ENCODE results near the gene TPCN1. TPM values are rescaled to one million over a fixed set of nuclear protein-coding genes. Genes with fewer than 3 reads are reported as not detected.

The TPCN1 gene
- polyA plus RNA-seq, 1 experiment = 10.9 TPM

DNA sequence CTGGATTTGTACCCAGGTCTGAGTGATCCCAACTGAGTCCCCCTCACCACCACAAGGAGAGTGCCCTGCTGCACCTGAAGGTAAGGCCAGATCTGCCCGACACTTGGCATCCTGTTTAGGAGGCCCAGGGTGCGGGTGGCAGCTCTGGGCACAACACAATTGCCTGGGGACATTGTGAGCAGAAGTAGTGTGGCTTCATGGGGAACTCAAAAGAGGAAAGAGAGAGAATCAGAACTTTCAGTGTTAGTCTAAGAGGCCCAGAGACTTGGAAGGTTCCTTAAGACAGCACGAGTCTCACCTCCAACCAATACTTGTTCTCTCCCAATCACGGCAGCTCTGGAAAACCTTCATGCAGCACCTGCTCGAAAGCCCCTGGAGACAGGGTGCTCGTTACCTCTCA, 120.3 kb downstream of the TPCN1 start:
- no peak for DNase-seq (ENCODE audit: low read depth, low spot score)
- no peak overlapping the region for H3K4me3 ChIP-seq (ENCODE audit: low read depth, low read length)
- H3K9me3 ChIP-seq (ENCODE audit: control insufficient read depth, insufficient read depth, low read length) = no peaks in the 10 kb centered on the region
- POLR2A ChIA-PET = no interaction called here
- TF ChIP-seq, protein P1, sequence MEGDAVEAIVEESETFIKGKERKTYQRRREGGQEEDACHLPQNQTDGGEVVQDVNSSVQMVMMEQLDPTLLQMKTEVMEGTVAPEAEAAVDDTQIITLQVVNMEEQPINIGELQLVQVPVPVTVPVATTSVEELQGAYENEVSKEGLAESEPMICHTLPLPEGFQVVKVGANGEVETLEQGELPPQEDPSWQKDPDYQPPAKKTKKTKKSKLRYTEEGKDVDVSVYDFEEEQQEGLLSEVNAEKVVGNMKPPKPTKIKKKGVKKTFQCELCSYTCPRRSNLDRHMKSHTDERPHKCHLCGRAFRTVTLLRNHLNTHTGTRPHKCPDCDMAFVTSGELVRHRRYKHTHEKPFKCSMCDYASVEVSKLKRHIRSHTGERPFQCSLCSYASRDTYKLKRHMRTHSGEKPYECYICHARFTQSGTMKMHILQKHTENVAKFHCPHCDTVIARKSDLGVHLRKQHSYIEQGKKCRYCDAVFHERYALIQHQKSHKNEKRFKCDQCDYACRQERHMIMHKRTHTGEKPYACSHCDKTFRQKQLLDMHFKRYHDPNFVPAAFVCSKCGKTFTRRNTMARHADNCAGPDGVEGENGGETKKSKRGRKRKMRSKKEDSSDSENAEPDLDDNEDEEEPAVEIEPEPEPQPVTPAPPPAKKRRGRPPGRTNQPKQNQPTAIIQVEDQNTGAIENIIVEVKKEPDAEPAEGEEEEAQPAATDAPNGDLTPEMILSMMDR (IDR thresholded peaks at IDR 0.05; ENCODE audit: low read depth, low read length) = no peak
- H3K27me3 ChIP-seq (ENCODE audit: control insufficient read depth, insufficient read depth, low read length) = peaks cover 10% of the 10 kb centered on the region
- no peak overlapping the region for H3K27ac ChIP-seq (ENCODE audit: low read depth, low read length)
- CTCF ChIA-PET = no interaction called here

DNA sequence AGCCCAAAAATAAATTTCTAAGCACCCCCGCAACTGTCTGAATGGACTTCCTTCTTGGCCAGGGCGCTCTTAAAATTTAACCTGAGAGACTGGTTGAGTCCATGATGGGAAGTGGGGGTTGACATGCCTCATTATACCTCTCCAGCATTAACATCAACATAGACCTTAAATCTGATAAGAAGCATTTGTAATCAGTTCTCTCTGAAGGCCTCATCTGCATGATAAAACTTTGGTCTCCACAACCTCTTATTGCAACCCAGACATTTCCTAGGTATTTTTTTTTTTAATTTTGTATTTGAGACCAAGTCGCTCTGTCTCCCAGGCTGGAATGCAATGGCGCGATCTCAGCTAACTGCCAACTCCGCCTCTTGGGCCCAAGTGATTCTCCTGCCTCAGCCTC, 124.1 kb downstream of the TPCN1 start:
- Histone ChIP-seq H3K27ac (ENCODE audit: low read depth, low read length) (no peak overlapping the region), H3K27me3 (ENCODE audit: control insufficient read depth, insufficient read depth, low read length) (peaks cover 11% of the 10 kb centered on the region), H3K4me3 (ENCODE audit: low read depth, low read length) (no peak overlapping the region), H3K9me3 (ENCODE audit: control insufficient read depth, insufficient read depth, low read length) (no peaks in the 10 kb centered on the region)
- CTCF ChIA-PET = no interaction called here
- POLR2A ChIA-PET = no interaction called here
- DNase-seq (ENCODE audit: low read depth, low spot score) = no peak
- TF ChIP-seq, protein P1 (IDR thresholded peaks at IDR 0.05; ENCODE audit: low read depth, low read length) = no peak

DNA sequence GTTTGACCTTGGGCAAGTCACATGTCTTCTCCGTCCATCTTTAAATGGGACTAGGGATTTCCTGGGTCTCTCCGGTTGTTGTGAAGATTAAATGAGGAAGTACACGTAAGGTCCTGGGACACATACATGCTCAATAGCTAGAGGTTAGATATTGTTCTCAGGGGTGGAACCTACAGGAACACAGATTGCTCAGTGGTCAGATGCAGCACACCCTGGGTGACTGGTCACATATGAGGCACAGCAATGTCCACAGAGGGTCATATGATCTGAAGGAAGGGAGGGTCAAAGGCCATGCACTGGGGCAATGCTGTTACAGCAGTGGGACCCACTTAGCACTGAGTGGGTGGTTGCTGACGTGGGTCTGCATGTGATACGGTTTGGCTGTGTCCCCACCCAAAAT, 125.1 kb downstream of the TPCN1 start:
- ChIA-PET CTCF (no interaction called here), POLR2A (interaction anchor here (0.8 kb wide), 1 partner anchor 100 kb away, joined by 3 read pairs; no protein-coding TSS in a partner anchor)
- DNase-seq (ENCODE audit: low read depth, low spot score) = no peak
- H3K4me3 ChIP-seq (ENCODE audit: low read depth, low read length) = no peak overlapping the region
- TF ChIP-seq, protein P1 (IDR thresholded peaks at IDR 0.05; ENCODE audit: low read depth, low read length) = no peak
- H3K27me3 ChIP-seq (ENCODE audit: control insufficient read depth, insufficient read depth, low read length) = peaks cover 12% of the 10 kb centered on the region
- no peaks in the 10 kb centered on the region for H3K9me3 ChIP-seq (ENCODE audit: control insufficient read depth, insufficient read depth, low read length)
- no peak overlapping the region for H3K27ac ChIP-seq (ENCODE audit: low read depth, low read length)

DNA sequence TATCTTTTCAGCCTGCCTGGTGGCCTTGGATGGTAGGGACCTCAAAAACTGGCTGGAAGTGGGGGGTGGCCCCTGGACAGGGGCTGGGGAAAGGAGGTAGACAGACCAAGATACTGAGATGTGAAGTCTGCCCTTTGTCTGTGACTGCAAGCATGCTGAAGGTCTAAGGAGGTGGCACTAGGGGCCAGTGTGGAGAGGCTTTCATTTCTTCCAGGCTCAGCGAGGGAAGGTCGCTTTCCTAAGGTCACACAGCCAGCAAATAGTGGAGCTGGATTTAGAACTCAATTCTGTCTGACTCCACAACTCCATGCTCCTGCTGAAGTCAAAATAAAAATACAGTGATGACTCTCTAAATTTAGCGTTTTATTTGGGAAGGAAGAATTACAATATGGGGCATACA, 125.8 kb downstream of the TPCN1 start:
- CTCF ChIA-PET = interaction anchor here (1.6 kb wide), 1 partner anchor 20 kb away, joined by 4 read pairs; no protein-coding TSS in a partner anchor
- H3K9me3 ChIP-seq (ENCODE audit: control insufficient read depth, insufficient read depth, low read length) = no peaks in the 10 kb centered on the region
- no peak overlapping the region for H3K27ac ChIP-seq (ENCODE audit: low read depth, low read length)
- H3K4me3 ChIP-seq (ENCODE audit: low read depth, low read length) = no peak overlapping the region
- POLR2A ChIA-PET = no interaction called here
- peaks cover 7% of the 10 kb centered on the region for H3K27me3 ChIP-seq (ENCODE audit: control insufficient read depth, insufficient read depth, low read length)
- no peak for DNase-seq (ENCODE audit: low read depth, low spot score)
- TF ChIP-seq, protein P1 (IDR thresholded peaks at IDR 0.05; ENCODE audit: low read depth, low read length) = no peak

DNA sequence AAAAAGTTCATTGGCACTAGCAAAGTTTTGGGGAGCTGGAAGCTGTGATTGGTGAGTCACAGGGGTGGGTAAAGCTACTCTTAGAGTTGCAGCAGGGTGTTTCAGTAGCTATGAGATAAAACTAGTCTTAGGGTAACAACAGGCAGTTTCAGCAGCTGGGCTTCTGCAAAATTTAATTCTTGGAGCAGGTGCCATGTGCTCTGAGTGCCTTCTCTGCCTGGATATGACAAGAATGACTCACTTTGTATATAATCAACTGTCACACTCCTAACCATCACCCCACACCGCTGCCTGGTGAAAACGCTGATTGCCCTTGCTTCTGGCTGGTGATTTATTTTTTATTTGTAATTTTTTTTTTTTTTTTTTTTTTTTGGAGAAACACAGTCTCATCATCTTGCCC, 126.6 kb downstream of the TPCN1 start:
- no peak overlapping the region for H3K27ac ChIP-seq (ENCODE audit: low read depth, low read length)
- TF ChIP-seq, protein P1 (IDR thresholded peaks at IDR 0.05; ENCODE audit: low read depth, low read length) = no peak
- DNase-seq (ENCODE audit: low read depth, low spot score) = no peak
- ChIA-PET POLR2A (interaction anchor here (0.5 kb wide), 1 partner anchor 22 kb away, joined by 4 read pairs; no protein-coding TSS in a partner anchor), CTCF (interaction anchor here (1.6 kb wide), 1 partner anchor 21 kb away, joined by 4 read pairs; no protein-coding TSS in a partner anchor)
- H3K4me3 ChIP-seq (ENCODE audit: low read depth, low read length) = no peak overlapping the region
- peaks cover 7% of the 10 kb centered on the region for H3K27me3 ChIP-seq (ENCODE audit: control insufficient read depth, insufficient read depth, low read length)
- no peaks in the 10 kb centered on the region for H3K9me3 ChIP-seq (ENCODE audit: control insufficient read depth, insufficient read depth, low read length)

Small RNA genes lying within 50 kb of the gene (small RNA-seq; reads per million reads assigned to genes)
- gene MIR6762 (ENCODE audit: insufficient read length, low read depth) = not detected
- gene RF00019 (ENCODE audit: insufficient read length, low read depth) = not detected

Other genes starting within 250 kb of the TPCN1 start
- gene OAS2, start 242.9 kb upstream of the TPCN1 start, polyA plus RNA-seq (2011; rRNA removed) = 0.12 and 0.21 TPM in 2 replicates
- gene DTX1, start 164.7 kb upstream of the TPCN1 start, polyA plus RNA-seq (2011; rRNA removed) = 0.05 and 0.25 TPM in 2 replicates
- not detected in 2 replicates for gene RASAL1, start 85.7 kb upstream of the TPCN1 start, polyA plus RNA-seq (2011; rRNA removed)
- not detected in 2 replicates for gene CFAP73, start 71.7 kb upstream of the TPCN1 start, polyA plus RNA-seq (2011; rRNA removed)
- 26.9 and 32.1 TPM in 2 replicates for gene DDX54, start 36.0 kb upstream of the TPCN1 start, polyA plus RNA-seq (2011; rRNA removed)
- 9.0 and 11.3 TPM in 2 replicates for gene RITA1, start 35.7 kb upstream of the TPCN1 start, polyA plus RNA-seq (2011; rRNA removed)
- 12.1 and 17.2 TPM in 2 replicates for gene SLC8B1, start 113.6 kb downstream of the TPCN1 start, polyA plus RNA-seq (2011; rRNA removed)
- 16.0 and 32.7 TPM in 2 replicates for gene PLBD2, start 137.1 kb downstream of the TPCN1 start, polyA plus RNA-seq (2011; rRNA removed)
- gene SDS, start 182.4 kb downstream of the TPCN1 start, polyA plus RNA-seq (2011; rRNA removed) = not detected in 2 replicates
- 10.0 and 13.6 TPM in 2 replicates for gene SDSL, start 200.9 kb downstream of the TPCN1 start, polyA plus RNA-seq (2011; rRNA removed)

All from AG04450 (cell line).